Stomach smooth muscle (tissue), 2 donors: ENCODE results near the gene KL.

ENCODE experiments used
- H3K27ac ChIP-seq: one replicate; pipeline ENCODE4 v1.7.0; 2013; ENCODE audit warnings: mild to moderate bottlenecking, low read length, inconsistent platforms
- H3K27me3 ChIP-seq, 2 donors: one replicate each; pipeline ENCODE4 v1.7.0; 2013; ENCODE audit warnings: low read length in 2 of 2; ENCODE audit not compliant: insufficient read depth in 2 of 2, control insufficient read depth in 1 of 2
- H3K36me3 ChIP-seq, 2 donors: one replicate each; pipeline ENCODE4 v1.7.0; 2013; ENCODE audit warnings: low read length in 2 of 2; ENCODE audit not compliant: control insufficient read depth in 2 of 2, insufficient read depth in 2 of 2
- H3K4me1 ChIP-seq: one replicate; pipeline ENCODE4 v1.7.0; 2013; ENCODE audit warnings: low read length; ENCODE audit not compliant: control insufficient read depth, insufficient read depth
- H3K4me3 ChIP-seq, 2 donors: one replicate each; pipeline ENCODE4 v1.7.0; 2013; ENCODE audit warnings: low read length in 2 of 2
- H3K9ac ChIP-seq, 2 donors: one replicate each; pipeline ENCODE4 v1.7.0; 2013; ENCODE audit warnings: low read length in 2 of 2, mild to moderate bottlenecking in 1 of 2
- H3K9me3 ChIP-seq, 2 donors: one replicate each; pipeline ENCODE4 v1.7.0; 2013; ENCODE audit warnings: low read length in 2 of 2; ENCODE audit not compliant: control insufficient read depth in 2 of 2
- donor health status: healthy.
- donor health status: Pancreatic carcinoma.

The KL gene

DNA sequence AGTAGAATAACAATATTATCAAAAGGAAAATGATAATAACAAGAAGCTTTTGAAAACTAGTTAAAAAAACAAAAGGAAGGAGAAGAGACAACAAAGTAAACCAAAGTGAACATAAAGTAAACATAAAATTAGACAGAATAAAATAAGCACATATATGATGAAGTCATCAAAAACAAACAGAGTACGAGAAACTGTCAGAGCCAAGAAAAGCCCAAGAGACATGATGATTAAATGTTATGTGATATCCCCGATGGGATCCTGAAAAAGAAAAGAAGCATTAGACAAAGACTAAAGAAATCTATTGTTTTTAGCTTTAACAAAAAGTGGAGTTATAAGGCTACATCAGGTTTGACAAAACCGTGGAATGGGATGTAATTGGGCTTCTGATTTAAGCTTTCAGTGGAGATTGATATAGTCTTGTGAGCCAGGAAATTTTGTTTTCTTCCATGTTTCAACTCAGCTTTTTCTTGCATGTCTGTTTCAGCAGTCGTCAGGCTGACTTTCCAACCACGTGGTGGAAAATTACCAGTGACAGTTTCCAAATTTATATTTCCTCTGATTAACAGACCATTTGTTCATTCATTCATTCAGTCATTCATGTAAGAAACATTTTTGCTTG is 64.9 kb downstream of the KL start:
- Histone ChIP-seq H3K4me3 (no peak overlapping the region), H3K4me1 (no peaks in the 10 kb centered on the region), H3K9ac (no peak overlapping the region), H3K9me3 (no peaks in the 10 kb centered on the region), H3K27me3 (no peaks in the 10 kb centered on the region), H3K27ac (no peak overlapping the region), H3K36me3 (no peaks in the 10 kb centered on the region)

GRCh38 chr13:33081666-33082065 is 65.4 kb downstream of the KL start:
- no peaks in the 10 kb centered on the region for H3K4me1 ChIP-seq
- no peak overlapping the region for H3K27ac ChIP-seq
- no peaks in the 10 kb centered on the region for H3K36me3 ChIP-seq
- H3K4me3 ChIP-seq, result no peak overlapping the region
- no peaks in the 10 kb centered on the region for H3K9me3 ChIP-seq
- H3K9ac ChIP-seq, result no peak overlapping the region
- H3K27me3 ChIP-seq, result no peaks in the 10 kb centered on the region

- no peaks in the 10 kb centered on the region for H3K36me3 ChIP-seq
Measured at GRCh38 chr13:33083054-33083453, 66.8 kb downstream of the KL start.

DNA sequence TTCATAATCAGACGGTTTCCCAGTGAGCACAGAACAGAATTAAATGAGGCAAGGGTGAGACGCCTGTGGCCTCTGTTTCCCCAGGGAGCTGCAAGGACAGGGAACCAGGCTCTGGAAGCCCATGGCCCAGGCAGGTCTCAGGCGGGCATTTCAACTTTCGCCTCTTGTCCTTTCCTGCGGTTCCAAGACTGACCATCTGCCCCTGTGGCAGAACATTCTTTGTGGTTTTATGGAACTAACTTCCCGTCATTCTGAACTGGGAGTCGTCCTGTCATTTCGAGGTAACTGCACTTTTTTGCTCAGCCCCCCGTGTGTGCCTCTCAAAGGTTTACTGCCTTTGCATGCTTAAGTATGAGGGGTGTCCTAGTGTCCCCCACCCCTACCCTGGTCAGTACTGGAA is 70.9 kb downstream of the KL start:
- no peaks in the 10 kb centered on the region for H3K27me3 ChIP-seq
- H3K9ac ChIP-seq, result no peak overlapping the region
- no peak overlapping the region for H3K27ac ChIP-seq
- no peaks in the 10 kb centered on the region for H3K9me3 ChIP-seq
- no peak overlapping the region for H3K4me3 ChIP-seq
- H3K4me1 ChIP-seq, result peaks cover 6% of the 10 kb centered on the region
- no peaks in the 10 kb centered on the region for H3K36me3 ChIP-seq

More at GRCh38 chr13:33083054-33083453, 66.8 kb downstream of the KL start:
- Histone ChIP-seq H3K4me1 (no peaks in the 10 kb centered on the region), H3K4me3 (no peak overlapping the region), H3K9ac (no peak overlapping the region), H3K27ac (no peak overlapping the region), H3K27me3 (no peaks in the 10 kb centered on the region), H3K9me3 (no peaks in the 10 kb centered on the region)

DNA sequence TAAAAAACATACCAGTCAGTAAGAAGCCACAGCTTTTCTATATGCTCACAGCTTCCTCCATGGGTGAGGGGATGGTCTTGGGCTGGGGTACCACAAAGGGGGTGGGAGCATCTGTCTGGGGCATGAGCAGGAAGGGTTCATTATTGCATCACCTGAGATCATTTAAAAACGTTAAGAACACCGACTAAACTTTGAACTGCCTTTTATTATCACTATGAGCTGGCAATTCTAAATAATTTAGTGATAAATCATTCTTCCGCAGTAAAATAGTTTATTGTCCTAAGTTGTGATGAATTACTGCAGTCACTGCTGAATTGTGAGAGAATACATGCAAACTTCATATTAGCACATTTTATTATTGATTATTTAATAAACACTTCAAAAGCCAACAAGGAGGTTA is 71.6 kb downstream of the KL start:
- no peak overlapping the region for H3K27ac ChIP-seq
- no peak overlapping the region for H3K4me3 ChIP-seq
- H3K4me1 ChIP-seq, result peaks cover 6% of the 10 kb centered on the region
- H3K9ac ChIP-seq, result no peak overlapping the region
- no peaks in the 10 kb centered on the region for H3K27me3 ChIP-seq
- no peaks in the 10 kb centered on the region for H3K9me3 ChIP-seq
- no peaks in the 10 kb centered on the region for H3K36me3 ChIP-seq

- no peak overlapping the region for H3K9ac ChIP-seq
Measured at GRCh38 chr13:33089311-33089710, 73.1 kb downstream of the KL start.

DNA sequence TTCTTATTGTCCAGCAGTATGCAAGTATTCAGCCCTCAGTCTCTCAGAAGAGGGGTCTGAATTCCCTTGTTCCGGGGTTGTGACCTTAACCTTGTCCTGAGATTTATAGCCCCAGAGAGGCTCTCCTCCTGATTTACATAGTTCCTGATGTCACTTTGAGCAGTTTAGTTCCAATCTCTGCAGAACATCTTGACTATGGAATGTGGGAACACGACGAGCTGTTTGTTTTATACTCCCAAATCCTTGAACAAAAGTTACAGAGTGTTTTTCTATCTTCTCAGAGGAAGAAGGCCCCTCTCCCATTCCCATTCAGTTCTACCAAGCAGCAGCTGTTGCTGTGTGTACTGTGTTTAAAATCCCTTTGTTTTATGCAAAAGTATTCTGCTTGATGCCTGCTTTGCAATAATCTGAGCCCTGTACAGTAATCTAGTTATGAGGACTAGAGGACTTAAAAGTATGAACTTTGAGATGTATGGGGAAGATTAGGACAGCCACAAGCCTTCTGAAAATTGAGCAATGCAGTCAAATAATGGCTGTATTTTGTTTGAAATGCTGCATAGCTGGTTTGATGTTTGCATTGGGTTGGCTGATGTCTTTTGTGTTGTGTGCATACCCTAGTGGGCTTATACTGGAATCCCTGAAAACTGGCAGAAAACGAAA is 74.7 kb downstream of the KL start:
- Histone ChIP-seq H3K4me3 (no peak overlapping the region), H3K4me1 (peaks cover 6% of the 10 kb centered on the region), H3K9me3 (no peaks in the 10 kb centered on the region), H3K27ac (no peak overlapping the region), H3K9ac (no peak overlapping the region), H3K36me3 (no peaks in the 10 kb centered on the region), H3K27me3 (no peaks in the 10 kb centered on the region)

More at GRCh38 chr13:33089311-33089710, 73.1 kb downstream of the KL start:
- no peaks in the 10 kb centered on the region for H3K27me3 ChIP-seq
- no peaks in the 10 kb centered on the region for H3K9me3 ChIP-seq
- no peak overlapping the region for H3K4me3 ChIP-seq
- H3K36me3 ChIP-seq, result no peaks in the 10 kb centered on the region
- H3K4me1 ChIP-seq, result peaks cover 6% of the 10 kb centered on the region
- H3K27ac ChIP-seq, result no peak overlapping the region

DNA sequence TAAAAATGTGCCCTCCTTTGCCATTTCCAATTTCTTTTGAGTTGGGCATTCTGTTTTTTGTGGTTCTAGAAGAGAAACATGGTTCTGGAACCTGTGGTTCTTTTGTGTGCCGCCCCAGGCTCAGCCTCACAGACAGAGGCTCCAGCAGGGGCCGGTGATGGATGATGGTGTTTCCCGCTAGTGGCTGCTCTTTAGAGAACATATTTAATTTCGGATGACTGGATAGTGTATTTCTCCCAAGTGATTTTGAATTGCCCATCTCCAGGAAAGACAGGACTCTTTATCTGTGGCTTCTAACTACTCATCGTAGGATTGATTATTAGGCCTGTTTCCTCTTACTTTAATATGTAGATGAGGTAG is 75.2 kb downstream of the KL start:
- H3K27me3 ChIP-seq, result no peaks in the 10 kb centered on the region
- H3K4me1 ChIP-seq, result peaks cover 6% of the 10 kb centered on the region
- H3K9ac ChIP-seq, result no peak overlapping the region
- H3K9me3 ChIP-seq, result no peaks in the 10 kb centered on the region
- no peaks in the 10 kb centered on the region for H3K36me3 ChIP-seq
- H3K4me3 ChIP-seq, result no peak overlapping the region
- no peak overlapping the region for H3K27ac ChIP-seq

DNA sequence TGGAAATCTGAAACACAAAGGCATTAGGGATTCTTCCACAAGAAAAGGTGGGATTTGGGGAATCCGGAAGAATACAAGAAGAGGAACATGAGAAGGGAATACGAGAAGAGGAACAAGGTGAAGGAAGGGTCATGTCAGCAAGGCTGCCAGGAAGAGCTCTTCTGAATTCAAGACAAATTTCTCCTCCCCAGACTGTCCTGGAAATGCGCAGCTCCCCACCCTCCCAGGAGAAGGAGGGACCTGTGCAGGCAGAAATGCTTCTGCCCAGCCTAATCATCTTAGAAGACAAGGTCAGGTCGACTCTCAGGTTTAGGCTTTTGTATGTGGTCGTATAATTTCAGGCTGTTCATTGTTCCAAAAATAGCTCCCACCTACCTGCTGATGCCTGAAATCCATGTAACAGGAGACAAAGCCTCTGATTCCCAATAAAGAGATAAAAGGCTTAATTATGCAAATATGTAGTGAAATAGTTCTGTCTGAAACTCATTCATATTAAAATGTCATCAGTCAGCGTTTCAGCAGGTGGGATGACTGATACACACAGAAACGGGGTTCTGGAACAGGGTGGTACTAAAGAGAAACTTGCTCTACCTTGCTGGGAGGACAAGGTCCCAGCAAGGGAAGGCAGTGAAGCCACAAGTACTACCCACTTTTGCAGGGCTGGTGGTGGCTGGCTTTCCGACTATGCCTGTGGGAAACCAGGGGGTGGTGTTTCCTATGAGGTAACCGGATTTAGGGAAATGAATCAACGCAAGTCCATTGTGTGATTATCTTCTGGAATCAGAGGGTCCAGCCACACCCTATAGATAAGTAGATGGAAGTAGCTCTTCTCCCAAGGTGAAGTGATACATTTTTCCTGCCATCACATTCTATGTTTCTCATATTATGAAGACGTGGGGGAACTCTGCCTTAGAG is 76.1 kb downstream of the KL start:
- Histone ChIP-seq H3K27me3 (no peaks in the 10 kb centered on the region), H3K9me3 (no peaks in the 10 kb centered on the region), H3K27ac (no peak overlapping the region), H3K4me3 (no peak overlapping the region), H3K4me1 (peaks cover 6% of the 10 kb centered on the region), H3K9ac (no peak overlapping the region), H3K36me3 (no peaks in the 10 kb centered on the region)

GRCh38 chr13:33096886-33097605 is 80.8 kb downstream of the KL start:
- H3K9me3 ChIP-seq, result no peaks in the 10 kb centered on the region
- H3K4me1 ChIP-seq, result no peaks in the 10 kb centered on the region
- H3K9ac ChIP-seq, result no peak overlapping the region
- no peak overlapping the region for H3K4me3 ChIP-seq
- no peaks in the 10 kb centered on the region for H3K27me3 ChIP-seq
- H3K36me3 ChIP-seq, result no peaks in the 10 kb centered on the region
- H3K27ac ChIP-seq, result no peak overlapping the region
